ENCODE data around the gene NOVA2. TPM values are rescaled to one million over a fixed set of nuclear protein-coding genes. Genes with fewer than 3 reads are reported as not detected.

Gene NOVA2
- total and polyA plus RNA-seq, 2 donors (not counting 1 experiment from before 2014, with no cell fraction given) = not detected

DNA sequence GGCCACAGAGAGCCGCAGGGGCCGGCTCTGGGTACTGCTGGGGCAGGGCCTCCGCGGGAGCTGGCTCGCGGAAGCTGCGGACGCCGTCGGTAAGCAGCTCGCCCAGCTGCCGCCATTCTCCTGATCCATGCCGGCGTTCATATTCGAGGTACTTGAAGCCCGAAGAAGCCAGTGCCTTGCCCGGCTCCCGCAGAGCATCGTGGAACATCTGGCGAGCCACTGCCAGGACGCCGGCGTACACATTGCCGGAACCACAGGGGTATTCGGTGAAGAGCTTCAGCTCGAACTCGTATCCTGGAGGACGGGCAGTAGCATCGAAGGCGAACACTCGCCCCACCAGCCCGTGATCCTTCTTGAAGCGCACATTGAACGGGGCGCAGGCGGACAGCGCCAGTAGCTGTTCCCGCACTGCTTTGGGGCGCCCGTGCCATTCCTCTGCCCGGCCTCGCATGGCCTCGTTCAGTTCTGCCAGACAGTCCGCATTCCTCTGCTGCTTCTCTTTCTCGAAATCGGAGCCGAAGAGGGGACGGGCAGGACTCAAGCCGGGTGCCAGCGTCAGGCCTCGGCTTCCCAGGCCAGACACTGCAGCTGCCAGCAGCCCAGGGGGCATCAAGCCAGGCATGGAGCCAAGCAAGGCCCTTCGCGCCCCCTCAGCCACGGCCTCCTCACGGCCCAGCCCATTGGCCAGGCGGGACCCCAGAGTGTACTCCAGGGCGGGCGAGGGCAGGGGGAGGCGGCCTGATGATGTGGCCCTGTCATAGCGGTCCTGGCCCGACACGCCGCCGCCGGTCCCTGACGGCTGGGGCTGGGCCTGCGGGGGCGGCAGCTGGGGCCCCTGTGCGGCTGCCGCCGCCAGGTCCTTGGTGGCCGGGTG lies 88.7 kb downstream of the NOVA2 start:
- peak overlapping the region; percentile 95 for H3K4me3 Mint-ChIP-seq
- Histone ChIP-seq H3K27me3 (replicated peaks in 1 of 4; ENCODE audit: control extremely low read depth in 1 of 4, control insufficient read depth in 3 of 4, insufficient read depth in 4 of 4, low read length in 3 of 4) (no peaks in the 10 kb centered on the region), H2AFZ (ENCODE audit: insufficient read depth, low read depth, low read length, poor library complexity, severe bottlenecking) (peak overlapping the region; percentile 90), H3K9me3 (ENCODE audit: control extremely low read depth in 1 of 3, control insufficient read depth in 2 of 3, insufficient read depth in 1 of 3, low read length in 2 of 3) (peaks cover 0 to 2% (median 0%) of the 10 kb centered on the region in 3 donors), H3K4me2 (replicated peaks; ENCODE audit: low read depth, low read length, poor library complexity, severe bottlenecking) (peak overlapping the region; percentile 97), H3K79me2 (ENCODE audit: control insufficient read depth, insufficient read depth, low read length) (peaks cover 29% of the 10 kb centered on the region), H3K27ac (ENCODE audit: low read length in 2 of 2) (peak overlapping the region in 1 of 2 donors; percentile 82), H3K9ac (ENCODE audit: low read length) (peak overlapping the region; percentile 74), H3K4me1 (ENCODE audit: control insufficient read depth in 2 of 2, insufficient read depth in 2 of 2, low read length in 2 of 2) (peaks cover 24 to 39% of the 10 kb centered on the region in 2 donors), H4K20me1 (ENCODE audit: control insufficient read depth, insufficient read depth, low read length, poor library complexity, severe bottlenecking) (peaks cover 39% of the 10 kb centered on the region), H3K4me3 (ENCODE audit: control extremely low read depth in 1 of 5, extremely low read depth in 1 of 5, insufficient read depth in 1 of 5, low read depth in 2 of 5, low read length in 4 of 5) (peak overlapping the region in 4 of 5 experiments; percentile 68 to 86 (median 76)), H3K36me3 (replicated peaks in 1 of 2; ENCODE audit: control extremely low read depth in 1 of 2, control insufficient read depth in 1 of 2, extremely low read depth in 1 of 2, insufficient read depth in 2 of 2, low read length in 1 of 2) (peaks cover 0 to 4% of the 10 kb centered on the region in 2 experiments)
- POLR2A ChIA-PET = interaction anchor here (1.1 to 2.9 kb wide), 3 partner anchors 17 to 1385 kb away, joined by 5 to 33 read pairs (median 8); partner anchors contain the start of genes MYPOP, SYMPK and ZNF180
- DNase-seq (no peak), ATAC-seq (ENCODE audit: low read depth) (no peak)
- TF ChIP-seq, protein P1, sequence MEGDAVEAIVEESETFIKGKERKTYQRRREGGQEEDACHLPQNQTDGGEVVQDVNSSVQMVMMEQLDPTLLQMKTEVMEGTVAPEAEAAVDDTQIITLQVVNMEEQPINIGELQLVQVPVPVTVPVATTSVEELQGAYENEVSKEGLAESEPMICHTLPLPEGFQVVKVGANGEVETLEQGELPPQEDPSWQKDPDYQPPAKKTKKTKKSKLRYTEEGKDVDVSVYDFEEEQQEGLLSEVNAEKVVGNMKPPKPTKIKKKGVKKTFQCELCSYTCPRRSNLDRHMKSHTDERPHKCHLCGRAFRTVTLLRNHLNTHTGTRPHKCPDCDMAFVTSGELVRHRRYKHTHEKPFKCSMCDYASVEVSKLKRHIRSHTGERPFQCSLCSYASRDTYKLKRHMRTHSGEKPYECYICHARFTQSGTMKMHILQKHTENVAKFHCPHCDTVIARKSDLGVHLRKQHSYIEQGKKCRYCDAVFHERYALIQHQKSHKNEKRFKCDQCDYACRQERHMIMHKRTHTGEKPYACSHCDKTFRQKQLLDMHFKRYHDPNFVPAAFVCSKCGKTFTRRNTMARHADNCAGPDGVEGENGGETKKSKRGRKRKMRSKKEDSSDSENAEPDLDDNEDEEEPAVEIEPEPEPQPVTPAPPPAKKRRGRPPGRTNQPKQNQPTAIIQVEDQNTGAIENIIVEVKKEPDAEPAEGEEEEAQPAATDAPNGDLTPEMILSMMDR (IDR thresholded peaks at IDR 0.05) = no peak
- TF ChIP-seq EZH2 (IDR thresholded peaks at IDR 0.05; ENCODE audit: borderline replicate concordance, insufficient read depth, low read depth, low read length, poor library complexity, severe bottlenecking) = no peak
- no peaks in the 10 kb centered on the region for H3K9me3 Mint-ChIP-seq (ENCODE audit: insufficient read depth)
- intact Hi-C loops (cut with micrococcal nuclease) = loop anchor here (5.0 kb wide), 1 partner anchor 378 kb away; the partner anchor contains the start of gene VASP
- H3K27me3 Mint-ChIP-seq = peaks cover 3% of the 10 kb centered on the region
- 76% methylated on average over 72 of the region's 72 CpGs for WGBS (ENCODE audit: insufficient coverage)
- H3K27ac Mint-ChIP-seq = peak overlapping the region; percentile 46
- CTCF ChIA-PET = interaction anchor here (0.8 to 3.4 kb wide), 3 partner anchors 16 to 68 kb away, joined by 3 to 24 read pairs (median 3); partner anchors contain the start of genes FOXA3 and SYMPK
- peaks cover 28% of the 10 kb centered on the region for H3K4me1 Mint-ChIP-seq

Data from B cell (primary cell).